HL-60 (cell line): Measurements from ENCODE around the gene TECR.
"Not testable (repeated sequence)": the region's sequence is repeated elsewhere in the genome, so short reads cannot be mapped to it uniquely, and the experiment has no call there.

Experiments used
- DNase-seq, 2 experiments: peaks; one replicate each; pipeline ENCODE4 v3.0.0-alpha.2; 2010 to 2020; ENCODE audit warnings: low read depth in 1 of 2, low spot score in 1 of 2
- H3K27ac ChIP-seq: fragments of 250-450 bp; sonication (Bioruptor Pico); replicated peaks from 2 replicates; pipeline ENCODE4 v1.5.1; 2020; ENCODE audit warnings: mild to moderate bottlenecking, moderate library complexity
- H3K27me3 ChIP-seq: fragments of 250-450 bp; sonication (Bioruptor Pico); 2 replicates; pipeline ENCODE4 v1.5.1; 2021; ENCODE audit warnings: mild to moderate bottlenecking, moderate library complexity; ENCODE audit not compliant: insufficient read depth, poor library complexity, severe bottlenecking
- H3K4me3 ChIP-seq: replicated peaks from 2 replicates; pipeline ENCODE4 v1.5.1; 2011; ENCODE audit warnings: mild to moderate bottlenecking, control low read depth, low read length; ENCODE audit not compliant: insufficient read depth
- GABPA ChIP-seq: IDR thresholded peaks from 2 replicates; pipeline ENCODE4 v1.6.1; 2012; ENCODE audit warnings: low read depth
- POLR2AphosphoS5 ChIP-seq: IDR thresholded peaks from 2 replicates; pipeline ENCODE4 v1.6.1; 2012; ENCODE audit warnings: low read depth
- SPI1 ChIP-seq: IDR thresholded peaks from 2 replicates; pipeline ENCODE4 v1.6.1; 2012; ENCODE audit warnings: low read depth, mild to moderate bottlenecking, borderline replicate concordance
- TF ChIP-seq, protein P1 (sequence below): IDR thresholded peaks from one replicate; pipeline ENCODE4 v1.5.1; 2011; ENCODE audit warnings: low read length, control low read depth, inconsistent platforms; ENCODE audit not compliant: insufficient read depth
- TF ChIP-seq, protein P2 (sequence below): IDR thresholded peaks from 2 replicates; pipeline ENCODE4 v1.6.1; 2012; ENCODE audit warnings: low read depth; ENCODE audit not compliant: insufficient replicate concordance

Gene TECR

GRCh38 chr19:14582894-14583340 is 53.5 kb downstream of the TECR start, which contains the start of gene CLEC17A:
CLEC17A (plus strand) TSS chr19:14583084; CDS start chr19:14583161, 77 bp downstream.
- Histone ChIP-seq H3K27me3 (no peaks in the 10 kb centered on the region), H3K4me3 (no peak within 1 kb of the TSS), H3K27ac (no peak within 1 kb of the TSS)
- no peak for TF ChIP-seq SPI1
- TF ChIP-seq, protein P1, sequence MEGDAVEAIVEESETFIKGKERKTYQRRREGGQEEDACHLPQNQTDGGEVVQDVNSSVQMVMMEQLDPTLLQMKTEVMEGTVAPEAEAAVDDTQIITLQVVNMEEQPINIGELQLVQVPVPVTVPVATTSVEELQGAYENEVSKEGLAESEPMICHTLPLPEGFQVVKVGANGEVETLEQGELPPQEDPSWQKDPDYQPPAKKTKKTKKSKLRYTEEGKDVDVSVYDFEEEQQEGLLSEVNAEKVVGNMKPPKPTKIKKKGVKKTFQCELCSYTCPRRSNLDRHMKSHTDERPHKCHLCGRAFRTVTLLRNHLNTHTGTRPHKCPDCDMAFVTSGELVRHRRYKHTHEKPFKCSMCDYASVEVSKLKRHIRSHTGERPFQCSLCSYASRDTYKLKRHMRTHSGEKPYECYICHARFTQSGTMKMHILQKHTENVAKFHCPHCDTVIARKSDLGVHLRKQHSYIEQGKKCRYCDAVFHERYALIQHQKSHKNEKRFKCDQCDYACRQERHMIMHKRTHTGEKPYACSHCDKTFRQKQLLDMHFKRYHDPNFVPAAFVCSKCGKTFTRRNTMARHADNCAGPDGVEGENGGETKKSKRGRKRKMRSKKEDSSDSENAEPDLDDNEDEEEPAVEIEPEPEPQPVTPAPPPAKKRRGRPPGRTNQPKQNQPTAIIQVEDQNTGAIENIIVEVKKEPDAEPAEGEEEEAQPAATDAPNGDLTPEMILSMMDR, result no peak
- TF ChIP-seq POLR2AphosphoS5, result no peak
- TF ChIP-seq GABPA, result no peak
- TF ChIP-seq, protein P2, sequence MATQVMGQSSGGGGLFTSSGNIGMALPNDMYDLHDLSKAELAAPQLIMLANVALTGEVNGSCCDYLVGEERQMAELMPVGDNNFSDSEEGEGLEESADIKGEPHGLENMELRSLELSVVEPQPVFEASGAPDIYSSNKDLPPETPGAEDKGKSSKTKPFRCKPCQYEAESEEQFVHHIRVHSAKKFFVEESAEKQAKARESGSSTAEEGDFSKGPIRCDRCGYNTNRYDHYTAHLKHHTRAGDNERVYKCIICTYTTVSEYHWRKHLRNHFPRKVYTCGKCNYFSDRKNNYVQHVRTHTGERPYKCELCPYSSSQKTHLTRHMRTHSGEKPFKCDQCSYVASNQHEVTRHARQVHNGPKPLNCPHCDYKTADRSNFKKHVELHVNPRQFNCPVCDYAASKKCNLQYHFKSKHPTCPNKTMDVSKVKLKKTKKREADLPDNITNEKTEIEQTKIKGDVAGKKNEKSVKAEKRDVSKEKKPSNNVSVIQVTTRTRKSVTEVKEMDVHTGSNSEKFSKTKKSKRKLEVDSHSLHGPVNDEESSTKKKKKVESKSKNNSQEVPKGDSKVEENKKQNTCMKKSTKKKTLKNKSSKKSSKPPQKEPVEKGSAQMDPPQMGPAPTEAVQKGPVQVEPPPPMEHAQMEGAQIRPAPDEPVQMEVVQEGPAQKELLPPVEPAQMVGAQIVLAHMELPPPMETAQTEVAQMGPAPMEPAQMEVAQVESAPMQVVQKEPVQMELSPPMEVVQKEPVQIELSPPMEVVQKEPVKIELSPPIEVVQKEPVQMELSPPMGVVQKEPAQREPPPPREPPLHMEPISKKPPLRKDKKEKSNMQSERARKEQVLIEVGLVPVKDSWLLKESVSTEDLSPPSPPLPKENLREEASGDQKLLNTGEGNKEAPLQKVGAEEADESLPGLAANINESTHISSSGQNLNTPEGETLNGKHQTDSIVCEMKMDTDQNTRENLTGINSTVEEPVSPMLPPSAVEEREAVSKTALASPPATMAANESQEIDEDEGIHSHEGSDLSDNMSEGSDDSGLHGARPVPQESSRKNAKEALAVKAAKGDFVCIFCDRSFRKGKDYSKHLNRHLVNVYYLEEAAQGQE, result no peak
- no peak for DNase-seq

GRCh38 chr19:14584372-14584771 is 55.0 kb downstream of the TECR start:
- H3K27me3 ChIP-seq, H3K4me3 ChIP-seq, H3K27ac ChIP-seq, DNase-seq: not testable (repeated sequence)

DNA sequence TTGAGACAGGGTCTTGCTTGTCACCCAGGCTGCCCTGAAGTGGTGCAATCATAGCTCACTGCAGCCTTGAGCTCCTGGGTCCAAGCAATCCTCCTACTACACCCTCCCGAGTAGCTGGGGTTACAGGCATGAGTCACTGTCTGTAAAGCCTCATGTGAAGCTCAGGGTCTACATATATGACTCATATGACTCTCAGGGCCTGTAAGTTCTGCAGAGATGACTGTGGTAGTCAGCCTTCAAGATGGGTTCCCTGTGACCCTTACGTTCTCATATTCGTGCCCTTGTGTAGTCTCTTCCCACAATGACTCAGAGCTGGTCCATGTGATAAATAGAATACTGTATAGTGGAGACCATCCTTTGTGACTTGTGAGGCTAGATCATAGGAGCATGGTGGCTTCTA is 55.8 kb downstream of the TECR start:
- H3K4me3 ChIP-seq, H3K27me3 ChIP-seq, H3K27ac ChIP-seq, DNase-seq: not testable (repeated sequence)

DNA sequence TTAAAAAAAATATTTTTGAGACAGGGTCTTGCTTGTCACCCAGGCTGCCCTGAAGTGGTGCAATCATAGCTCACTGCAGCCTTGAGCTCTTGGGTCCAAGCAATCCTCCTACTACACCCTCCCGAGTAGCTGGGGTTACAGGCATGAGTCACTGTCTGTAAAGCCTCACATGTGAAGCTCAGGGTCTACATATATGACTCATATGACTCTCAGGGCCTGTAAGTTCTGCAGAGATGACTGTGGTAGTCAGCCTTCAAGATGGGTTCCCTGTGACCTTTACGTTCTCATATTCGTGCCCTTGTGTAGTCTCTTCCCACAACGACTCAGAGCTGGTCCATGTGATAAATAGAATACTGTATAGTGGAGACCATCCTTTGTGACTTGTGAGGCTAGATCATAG is 60.0 kb downstream of the TECR start:
- not testable (repeated sequence) for DNase-seq, H3K4me3 ChIP-seq, H3K27ac ChIP-seq, H3K27me3 ChIP-seq

DNA sequence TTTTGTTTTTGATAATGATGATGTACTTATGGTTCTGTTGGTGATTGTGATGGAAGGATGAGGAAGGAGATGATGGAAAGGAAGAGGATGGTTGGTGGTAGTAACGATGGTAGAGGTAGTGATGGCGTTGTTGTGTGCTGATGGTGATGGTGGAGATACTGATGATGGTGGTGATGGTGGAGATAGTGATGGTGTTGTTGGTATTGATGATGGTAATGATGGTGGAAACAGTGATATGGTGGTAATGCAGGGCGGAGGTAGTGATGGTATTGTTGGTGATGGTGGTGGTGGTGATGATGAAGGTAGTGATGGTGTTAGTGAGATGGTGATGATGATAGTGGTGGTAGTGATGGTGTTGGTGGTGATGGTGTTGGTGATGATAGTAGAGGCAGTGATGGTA is 66.2 kb downstream of the TECR start:
- no peak for DNase-seq
- TF ChIP-seq GABPA (no peak), SPI1 (no peak), POLR2AphosphoS5 (no peak)
- TF ChIP-seq, protein P2, result no peak
- TF ChIP-seq, protein P1, result no peak
- H3K27ac ChIP-seq, result no peak overlapping the region
- H3K4me3 ChIP-seq, result no peak overlapping the region
- H3K27me3 ChIP-seq, result no peaks in the 10 kb centered on the region
